ENCODE results near the gene CDC42EP5.
A peak's percentile ranks its signal among the peaks of the same experiment; 100 is the strongest.

CDC42EP5 gene

GRCh38 chr19:54473071-54473891 lies at the start of gene CDC42EP5:
TSS of gene CDC42EP5 (minus strand) at chr19:54473296. CDS start at chr19:54465547, 7,749 bp downstream.
- no peak for DNase-seq (ENCODE audit: extremely low spot score)
- CTCF ChIA-PET = interaction anchor here (1.0 kb wide), 1 partner anchor 200 kb away, joined by 3 read pairs; no protein-coding TSS in a partner anchor
- TF ChIP-seq ZNF384 (IDR thresholded peaks at IDR 0.05) (no peak), HDGF (IDR thresholded peaks at IDR 0.05; ENCODE audit: borderline replicate concordance) (no peak), FOXM1 (IDR thresholded peaks at IDR 0.05; ENCODE audit: borderline replicate concordance) (no peak), ARNT (IDR thresholded peaks at IDR 0.05) (no peak), CTBP1 (IDR thresholded peaks at IDR 0.05; ENCODE audit: borderline replicate concordance) (no peak), ELF4 (IDR thresholded peaks at IDR 0.05) (no peak), FOXK2 (IDR thresholded peaks at IDR 0.05) (no peak), L3MBTL2 (conservative IDR thresholded peaks at IDR 0.05) (no peak), NFRKB (IDR thresholded peaks at IDR 0.05) (no peak), LEF1 (IDR thresholded peaks at IDR 0.05; ENCODE audit: borderline replicate concordance) (no peak), BHLHE40 (IDR thresholded peaks at IDR 0.05; ENCODE audit: borderline replicate concordance) (no peak), SUZ12 (IDR thresholded peaks at IDR 0.05) (no peak), SP1 (IDR thresholded peaks at IDR 0.05) (no peak), FOXA1 (IDR thresholded peaks at IDR 0.05) (no peak), TARDBP (IDR thresholded peaks at IDR 0.05) (no peak)
- TF ChIP-seq, protein P1, sequence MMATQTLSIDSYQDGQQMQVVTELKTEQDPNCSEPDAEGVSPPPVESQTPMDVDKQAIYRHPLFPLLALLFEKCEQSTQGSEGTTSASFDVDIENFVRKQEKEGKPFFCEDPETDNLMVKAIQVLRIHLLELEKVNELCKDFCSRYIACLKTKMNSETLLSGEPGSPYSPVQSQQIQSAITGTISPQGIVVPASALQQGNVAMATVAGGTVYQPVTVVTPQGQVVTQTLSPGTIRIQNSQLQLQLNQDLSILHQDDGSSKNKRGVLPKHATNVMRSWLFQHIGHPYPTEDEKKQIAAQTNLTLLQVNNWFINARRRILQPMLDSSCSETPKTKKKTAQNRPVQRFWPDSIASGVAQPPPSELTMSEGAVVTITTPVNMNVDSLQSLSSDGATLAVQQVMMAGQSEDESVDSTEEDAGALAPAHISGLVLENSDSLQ (IDR thresholded peaks at IDR 0.05) = no peak
- POLR2A ChIA-PET = interaction anchor here (0.8 to 1.2 kb wide), 3 partner anchors 10 to 24 kb away, joined by 3 to 10 read pairs (median 4); partner anchors contain the start of genes LENG8 and LENG9

DNA sequence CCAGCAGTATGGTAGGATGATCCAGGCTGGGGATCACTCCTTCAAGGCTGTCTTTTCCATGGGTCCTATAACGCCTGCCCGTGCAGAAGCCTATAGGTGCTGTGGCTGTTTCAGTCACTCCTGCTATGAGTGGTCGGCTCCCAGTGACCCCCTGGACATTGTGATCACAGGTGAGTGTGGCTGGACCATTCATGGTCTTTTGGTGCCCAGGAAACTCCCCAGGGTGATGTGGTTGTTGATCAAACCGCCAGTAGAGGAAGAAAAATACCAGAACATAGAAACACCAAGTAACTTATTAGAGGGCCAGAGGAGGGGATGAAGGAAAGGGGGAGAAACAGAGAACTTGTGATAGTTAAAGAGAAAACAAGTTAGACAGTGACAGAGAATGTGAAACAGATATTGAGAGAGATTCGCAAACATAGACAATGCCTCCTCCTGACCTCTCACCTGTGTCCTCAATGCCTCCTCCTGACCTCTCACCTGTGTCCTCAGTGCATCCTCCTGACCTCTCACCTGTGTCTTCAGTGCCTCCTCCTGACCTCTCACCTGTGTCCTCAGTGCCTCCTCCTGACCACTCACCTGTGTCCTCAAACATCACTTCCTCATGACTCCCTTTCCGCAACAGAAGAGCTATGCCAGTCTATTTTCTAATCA lies 48.9 kb upstream of the CDC42EP5 start:
- CTCF ChIA-PET = no interaction called here
- no peak for DNase-seq (ENCODE audit: extremely low spot score)
- POLR2A ChIA-PET = no interaction called here
- no peak for TF ChIP-seq L3MBTL2 (conservative IDR thresholded peaks at IDR 0.05)
- TF ChIP-seq NFRKB (IDR thresholded peaks at IDR 0.05) = no peak
- TF ChIP-seq HDGF (IDR thresholded peaks at IDR 0.05; ENCODE audit: borderline replicate concordance) = no peak
- no peak for TF ChIP-seq TARDBP (IDR thresholded peaks at IDR 0.05)
- no peak for TF ChIP-seq FOXK2 (IDR thresholded peaks at IDR 0.05)

- TF ChIP-seq FOXK2 (IDR thresholded peaks at IDR 0.05) = no peak
- TF ChIP-seq FOXA1 (IDR thresholded peaks at IDR 0.05) = no peak
- no peak for TF ChIP-seq HDGF (IDR thresholded peaks at IDR 0.05; ENCODE audit: borderline replicate concordance)
- no peak for TF ChIP-seq L3MBTL2 (conservative IDR thresholded peaks at IDR 0.05)
- no peak for TF ChIP-seq SP1 (IDR thresholded peaks at IDR 0.05)
- TF ChIP-seq TARDBP (IDR thresholded peaks at IDR 0.05) = no peak
- no peak for TF ChIP-seq NFRKB (IDR thresholded peaks at IDR 0.05)
- TF ChIP-seq FOXM1 (IDR thresholded peaks at IDR 0.05; ENCODE audit: borderline replicate concordance) = no peak
- no peak for DNase-seq (ENCODE audit: extremely low spot score)
- ChIA-PET POLR2A (no interaction called here), CTCF (no interaction called here)
Observed at GRCh38 chr19:54521022-54521859, 48.1 kb upstream of the CDC42EP5 start.

- CTCF ChIA-PET = no interaction called here
- TF ChIP-seq SP1 (IDR thresholded peaks at IDR 0.05) (no peak), TARDBP (IDR thresholded peaks at IDR 0.05) (no peak), NFRKB (IDR thresholded peaks at IDR 0.05) (no peak), ELF4 (IDR thresholded peaks at IDR 0.05) (no peak), SUZ12 (IDR thresholded peaks at IDR 0.05) (no peak), BHLHE40 (IDR thresholded peaks at IDR 0.05; ENCODE audit: borderline replicate concordance) (no peak), CTBP1 (IDR thresholded peaks at IDR 0.05; ENCODE audit: borderline replicate concordance) (no peak), FOXM1 (IDR thresholded peaks at IDR 0.05; ENCODE audit: borderline replicate concordance) (no peak), FOXK2 (IDR thresholded peaks at IDR 0.05) (no peak), ARNT (IDR thresholded peaks at IDR 0.05) (no peak), LEF1 (IDR thresholded peaks at IDR 0.05; ENCODE audit: borderline replicate concordance) (no peak), ZNF384 (IDR thresholded peaks at IDR 0.05) (no peak)
- TF ChIP-seq, protein P1 (IDR thresholded peaks at IDR 0.05) = no peak
- no peak for DNase-seq (ENCODE audit: extremely low spot score)
- POLR2A ChIA-PET = no interaction called here
Observed at GRCh38 chr19:54518844-54519243, 45.7 kb upstream of the CDC42EP5 start.

- POLR2A ChIA-PET = no interaction called here
- peak; percentile 55 for DNase-seq (ENCODE audit: extremely low spot score)
- CTCF ChIA-PET = no interaction called here
- no peak for TF ChIP-seq SUZ12 (IDR thresholded peaks at IDR 0.05)
- TF ChIP-seq CTBP1 (IDR thresholded peaks at IDR 0.05; ENCODE audit: borderline replicate concordance) = no peak
- TF ChIP-seq LEF1 (IDR thresholded peaks at IDR 0.05; ENCODE audit: borderline replicate concordance) = no peak
- TF ChIP-seq FOXK2 (IDR thresholded peaks at IDR 0.05) = no peak
- no peak for TF ChIP-seq FOXA1 (IDR thresholded peaks at IDR 0.05)
- TF ChIP-seq BHLHE40 (IDR thresholded peaks at IDR 0.05; ENCODE audit: borderline replicate concordance) = no peak
- no peak for TF ChIP-seq ELF4 (IDR thresholded peaks at IDR 0.05)
- no peak for TF ChIP-seq FOXM1 (IDR thresholded peaks at IDR 0.05; ENCODE audit: borderline replicate concordance)
- TF ChIP-seq ZNF384 (IDR thresholded peaks at IDR 0.05) = no peak
- no peak for TF ChIP-seq SP1 (IDR thresholded peaks at IDR 0.05)
- no peak for TF ChIP-seq HDGF (IDR thresholded peaks at IDR 0.05; ENCODE audit: borderline replicate concordance)
- no peak for TF ChIP-seq ARNT (IDR thresholded peaks at IDR 0.05)
- no peak for TF ChIP-seq NFRKB (IDR thresholded peaks at IDR 0.05)
- TF ChIP-seq TARDBP (IDR thresholded peaks at IDR 0.05) = no peak
- no peak for TF ChIP-seq L3MBTL2 (conservative IDR thresholded peaks at IDR 0.05)
- TF ChIP-seq, protein P1 (IDR thresholded peaks at IDR 0.05) = no peak
Observed at GRCh38 chr19:54517483-54517882, 44.4 kb upstream of the CDC42EP5 start.

All from HEK293T (cell line).